ENCODE results near the gene COL26A1.

DNA sequence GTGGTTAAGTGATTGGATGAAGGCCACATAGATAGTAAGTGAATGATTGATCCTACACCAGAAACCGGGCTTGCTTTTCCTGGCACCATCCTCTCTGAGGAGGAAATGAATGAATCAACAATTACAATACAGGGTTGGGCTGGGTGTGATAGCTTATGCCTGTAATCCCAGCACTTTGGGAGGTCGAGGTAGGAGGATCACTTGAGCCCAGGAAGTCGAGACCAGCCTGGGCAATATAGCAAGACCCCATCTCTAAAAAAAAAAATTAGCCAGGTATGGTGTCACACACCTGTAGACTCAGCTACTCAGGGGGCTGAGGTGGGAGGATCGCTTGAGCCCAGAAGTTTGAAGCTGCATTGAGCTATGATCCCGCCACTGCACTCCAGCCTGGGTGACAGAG lies 111.5 kb downstream of the COL26A1 start:
- no peak for TF ChIP-seq CTCF (IDR thresholded peaks at IDR 0.05)
- TF ChIP-seq POLR2A (IDR thresholded peaks at IDR 0.05), result no peak

Data from lower leg skin (tissue), 3 donors.